ENCODE measurements around the gene NPW. TPM values are rescaled to one million over a fixed set of nuclear protein-coding genes. Genes with fewer than 3 reads are reported as not detected.

NPW gene
- total RNA-seq, 1 donor: 1.3 TPM

DNA sequence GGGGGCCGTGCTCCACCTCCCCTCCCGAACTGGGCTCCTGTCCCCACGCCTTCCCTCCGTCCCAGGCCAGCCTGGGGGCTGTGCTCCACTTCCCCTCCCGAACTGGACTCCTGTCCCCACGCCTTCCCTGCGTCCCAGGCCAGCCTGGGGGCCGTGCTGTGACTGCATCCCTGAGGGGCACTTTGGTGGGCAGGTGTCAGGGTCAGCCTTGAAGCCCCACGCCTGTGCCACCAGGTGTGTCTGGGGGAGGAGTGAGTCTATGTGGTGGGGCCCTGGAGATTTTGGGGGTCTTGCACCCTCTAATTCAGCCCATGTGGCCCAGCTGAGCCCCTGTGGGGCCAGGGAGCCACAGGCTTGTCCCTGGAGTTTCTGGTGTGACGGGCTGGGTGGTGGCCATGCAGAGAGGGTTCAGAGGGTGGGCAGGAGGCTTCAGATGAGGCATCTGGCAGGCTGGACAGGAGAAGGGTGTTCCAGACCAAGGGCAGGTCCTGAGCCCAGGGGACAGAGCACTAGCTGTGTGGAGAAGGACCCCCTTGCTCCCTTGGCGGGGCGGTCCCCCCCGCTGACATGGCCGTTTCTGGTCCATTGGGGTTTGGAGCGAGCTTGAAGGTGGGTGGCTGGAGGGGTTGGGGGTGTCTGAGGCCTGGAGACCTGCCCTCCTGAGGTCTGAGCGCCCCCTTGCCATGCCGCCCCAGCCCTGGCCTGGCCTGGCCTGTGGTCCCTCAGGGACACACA, 15.3 kb downstream of the NPW start:
- DNase-seq (ENCODE audit: low read depth): no peak
- H3K4me3 ChIP-seq (ENCODE audit: low read depth, low read length): no peak overlapping the region
- TF ChIP-seq, protein P1, sequence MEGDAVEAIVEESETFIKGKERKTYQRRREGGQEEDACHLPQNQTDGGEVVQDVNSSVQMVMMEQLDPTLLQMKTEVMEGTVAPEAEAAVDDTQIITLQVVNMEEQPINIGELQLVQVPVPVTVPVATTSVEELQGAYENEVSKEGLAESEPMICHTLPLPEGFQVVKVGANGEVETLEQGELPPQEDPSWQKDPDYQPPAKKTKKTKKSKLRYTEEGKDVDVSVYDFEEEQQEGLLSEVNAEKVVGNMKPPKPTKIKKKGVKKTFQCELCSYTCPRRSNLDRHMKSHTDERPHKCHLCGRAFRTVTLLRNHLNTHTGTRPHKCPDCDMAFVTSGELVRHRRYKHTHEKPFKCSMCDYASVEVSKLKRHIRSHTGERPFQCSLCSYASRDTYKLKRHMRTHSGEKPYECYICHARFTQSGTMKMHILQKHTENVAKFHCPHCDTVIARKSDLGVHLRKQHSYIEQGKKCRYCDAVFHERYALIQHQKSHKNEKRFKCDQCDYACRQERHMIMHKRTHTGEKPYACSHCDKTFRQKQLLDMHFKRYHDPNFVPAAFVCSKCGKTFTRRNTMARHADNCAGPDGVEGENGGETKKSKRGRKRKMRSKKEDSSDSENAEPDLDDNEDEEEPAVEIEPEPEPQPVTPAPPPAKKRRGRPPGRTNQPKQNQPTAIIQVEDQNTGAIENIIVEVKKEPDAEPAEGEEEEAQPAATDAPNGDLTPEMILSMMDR (IDR thresholded peaks at IDR 0.05; ENCODE audit: insufficient read depth, low read depth, low read length): no peak

DNA sequence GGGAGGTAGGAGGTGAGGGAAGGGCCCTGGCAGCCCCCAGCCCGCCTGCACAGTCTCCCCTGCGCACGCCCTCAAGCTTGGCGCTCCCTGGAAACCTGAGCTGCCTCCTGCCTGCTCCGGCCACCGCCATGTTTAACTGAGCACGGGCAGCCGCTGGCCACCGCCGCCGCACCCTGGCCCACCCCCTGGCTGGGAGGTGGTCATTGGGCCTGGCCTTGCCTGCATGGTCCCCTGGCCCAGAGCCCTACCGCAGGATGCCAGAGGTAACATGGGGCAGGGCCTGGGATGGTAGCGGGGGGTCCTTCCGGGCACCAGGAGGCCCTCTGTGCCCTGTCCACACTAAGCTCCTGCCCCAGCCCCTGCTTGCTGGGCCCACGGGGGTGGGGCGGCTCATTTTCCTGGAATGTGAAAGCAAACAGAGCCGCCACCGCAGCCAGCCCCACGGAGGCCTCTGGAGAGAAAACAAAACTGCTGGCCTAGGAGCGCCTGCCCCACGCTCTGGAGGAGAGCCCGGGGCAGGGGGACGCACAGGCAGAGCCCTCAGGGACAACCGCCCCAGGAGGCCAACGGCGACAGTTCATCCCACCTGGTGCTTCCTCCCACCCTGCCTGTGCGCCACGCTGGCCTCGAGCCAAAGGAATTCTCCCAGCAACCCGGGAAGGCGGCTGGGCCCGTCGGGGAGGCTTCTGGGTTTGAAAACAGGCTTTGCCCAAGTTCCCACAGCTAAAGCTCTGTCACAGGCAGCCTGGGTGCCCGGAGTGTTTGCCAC, 16.0 kb downstream of the NPW start:
- peak; percentile 92 for DNase-seq (ENCODE audit: low read depth)
- H3K4me3 ChIP-seq (ENCODE audit: low read depth, low read length): peak overlapping the region; percentile 27
- TF ChIP-seq, protein P1 (IDR thresholded peaks at IDR 0.05; ENCODE audit: insufficient read depth, low read depth, low read length): no peak

DNA sequence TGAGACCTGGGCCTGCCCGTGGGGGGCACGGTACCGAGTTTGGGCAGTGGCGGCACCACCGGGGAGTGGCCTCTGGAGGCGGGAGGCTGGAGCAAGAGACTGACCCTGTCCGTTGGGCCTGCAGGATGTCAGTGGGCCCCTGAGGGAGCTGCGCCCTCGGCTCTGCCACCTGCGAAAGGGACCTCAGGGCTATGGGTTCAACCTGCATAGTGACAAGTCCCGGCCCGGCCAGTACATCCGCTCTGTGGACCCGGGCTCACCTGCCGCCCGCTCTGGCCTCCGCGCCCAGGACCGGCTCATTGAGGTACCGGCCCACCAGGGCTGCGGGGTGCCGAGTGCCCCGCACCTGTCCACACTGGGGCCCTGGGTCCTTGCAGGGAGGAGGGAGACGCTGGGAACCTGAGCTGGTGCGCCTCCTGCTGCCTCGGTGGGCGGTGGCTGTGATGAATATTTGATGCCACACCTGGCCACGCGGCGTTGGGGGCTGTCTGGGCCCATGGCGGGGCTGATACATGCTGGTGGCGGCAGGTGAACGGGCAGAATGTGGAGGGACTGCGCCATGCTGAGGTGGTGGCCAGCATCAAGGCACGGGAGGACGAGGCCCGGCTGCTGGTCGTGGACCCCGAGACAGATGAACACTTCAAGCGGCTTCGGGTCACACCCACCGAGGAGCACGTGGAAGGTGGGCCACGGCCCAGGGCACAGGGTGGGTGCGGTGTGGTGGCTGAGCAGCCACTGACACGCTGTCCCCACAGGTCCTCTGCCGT, 16.8 kb downstream of the NPW start:
- H3K4me3 ChIP-seq (ENCODE audit: low read depth, low read length): peak overlapping the region; percentile 27
- DNase-seq (ENCODE audit: low read depth): no peak
- TF ChIP-seq, protein P1 (IDR thresholded peaks at IDR 0.05; ENCODE audit: insufficient read depth, low read depth, low read length): no peak

DNA sequence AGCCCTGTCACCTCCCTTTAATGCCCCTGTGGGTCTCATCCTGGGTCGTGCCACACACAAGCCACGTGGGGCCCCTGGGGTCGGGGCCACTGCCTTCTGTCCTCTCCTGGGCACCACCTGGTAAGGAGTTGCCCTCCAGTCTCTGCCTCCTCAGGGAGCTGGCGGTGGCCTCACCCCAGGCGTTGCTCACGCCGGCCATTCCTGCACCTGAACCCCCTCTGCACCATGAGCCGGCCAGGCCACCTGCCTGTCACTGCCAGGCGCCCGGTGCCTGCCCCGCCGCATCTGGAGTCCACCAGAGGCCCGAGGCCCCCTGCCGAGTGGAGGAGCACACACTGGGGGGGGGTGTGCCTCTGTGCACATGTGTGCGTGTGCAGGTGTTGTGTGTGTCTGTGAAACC, 17.5 kb downstream of the NPW start:
- TF ChIP-seq, protein P1 (IDR thresholded peaks at IDR 0.05; ENCODE audit: insufficient read depth, low read depth, low read length): no peak
- no peak overlapping the region for H3K4me3 ChIP-seq (ENCODE audit: low read depth, low read length)
- no peak for DNase-seq (ENCODE audit: low read depth)

DNA sequence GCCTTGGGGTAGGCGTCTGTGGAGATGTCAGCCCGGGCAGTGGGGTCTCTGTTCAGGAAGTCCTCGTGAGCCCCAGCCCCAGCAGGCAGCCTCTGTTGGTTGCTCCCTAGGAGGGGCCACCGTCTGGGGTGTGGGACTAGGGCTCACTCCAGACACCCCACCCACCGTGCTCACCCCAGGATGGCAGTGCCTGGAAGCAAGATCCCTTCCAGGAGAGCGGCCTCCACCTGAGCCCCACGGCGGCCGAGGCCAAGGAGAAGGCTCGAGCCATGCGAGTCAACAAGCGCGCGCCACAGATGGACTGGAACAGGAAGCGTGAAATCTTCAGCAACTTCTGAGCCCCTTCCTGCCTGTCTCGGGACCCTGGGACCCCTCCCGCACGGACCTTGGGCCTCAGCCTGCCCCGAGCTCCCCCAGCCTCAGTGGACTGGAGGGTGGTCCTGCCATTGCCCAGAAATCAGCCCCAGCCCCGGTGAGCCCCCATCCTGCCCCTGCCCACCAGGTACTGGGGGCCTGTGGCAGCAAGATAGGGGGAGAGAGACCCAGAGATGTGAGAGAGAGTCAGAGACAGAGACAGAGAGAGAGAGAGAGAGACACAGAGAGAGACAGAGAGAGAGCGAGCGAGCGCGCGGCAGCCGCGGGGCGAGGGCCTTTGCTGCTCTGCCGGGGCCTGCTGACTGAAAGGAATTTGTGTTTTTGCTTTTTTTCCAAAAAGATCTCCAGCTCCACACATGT, 18.2 kb downstream of the NPW start:
- DNase-seq (ENCODE audit: low read depth): no peak
- TF ChIP-seq, protein P1 (IDR thresholded peaks at IDR 0.05; ENCODE audit: insufficient read depth, low read depth, low read length): no peak
- no peak overlapping the region for H3K4me3 ChIP-seq (ENCODE audit: low read depth, low read length)

All from fibroblast of villous mesenchyme (primary cell).